Ovary (tissue), 3 donors: Measurements from ENCODE around the gene PSMD14.

Experiments
- EP300 ChIP-seq: sonication (generic); formaldehyde crosslinking; IDR thresholded peaks from one replicate; pipeline ENCODE4 v1.6.1; 2017; ENCODE audit warnings: antibody characterized with exemption
- POLR2A ChIP-seq: fragments of 450-650 bp; IDR thresholded peaks from one replicate; pipeline ENCODE4 v1.6.1; 2017; ENCODE audit warnings: antibody characterized with exemption, mild to moderate bottlenecking, moderate library complexity
- TF ChIP-seq, protein P1 (sequence below), 3 donors: fragments of 450-650 bp in 2 of 3; fragments of 200-600 bp in 1 of 3; IDR thresholded peaks; one replicate each; pipeline versions ENCODE4 v1.5.1 to v1.8.0; 2016 to 2022; ENCODE audit warnings: antibody characterized with exemption in 3 of 3, mild to moderate bottlenecking in 1 of 3
- donor health status: DM: no; HTN: no; CAD: no.

DNA sequence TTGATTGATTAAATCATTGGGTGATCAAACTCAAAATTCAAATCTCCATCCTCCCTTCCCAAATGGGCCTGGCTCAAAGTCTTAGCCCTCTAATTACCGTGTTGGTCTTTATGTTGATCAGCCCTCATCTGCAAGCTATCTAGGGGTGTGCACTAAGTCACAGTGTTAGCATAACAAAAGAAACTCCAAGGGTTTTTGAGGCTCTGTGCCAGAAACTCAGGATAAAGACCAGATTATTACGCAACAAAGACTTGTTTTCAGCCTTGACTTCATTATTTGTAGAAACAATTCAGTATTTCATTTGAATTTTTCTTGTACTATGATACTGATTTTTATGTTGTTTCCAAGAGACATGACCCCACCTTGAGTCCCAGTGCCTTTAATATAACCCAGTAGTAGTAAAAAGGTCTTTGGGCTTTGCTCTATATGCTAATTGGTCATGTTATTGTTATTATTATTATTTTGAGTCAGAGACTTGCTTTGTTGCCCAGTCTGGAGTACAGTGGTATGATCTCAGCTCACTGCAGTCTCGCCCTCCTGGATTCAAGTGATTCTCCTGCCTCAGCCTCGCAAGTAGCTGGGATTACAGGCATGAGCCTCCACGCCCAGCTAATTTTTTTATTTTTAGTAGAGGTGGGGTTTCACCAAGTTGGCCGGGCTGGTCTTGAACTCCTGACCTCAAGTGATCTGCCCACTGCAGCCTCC is 13.9 kb downstream of the PSMD14 start:
- TF ChIP-seq, protein P1, sequence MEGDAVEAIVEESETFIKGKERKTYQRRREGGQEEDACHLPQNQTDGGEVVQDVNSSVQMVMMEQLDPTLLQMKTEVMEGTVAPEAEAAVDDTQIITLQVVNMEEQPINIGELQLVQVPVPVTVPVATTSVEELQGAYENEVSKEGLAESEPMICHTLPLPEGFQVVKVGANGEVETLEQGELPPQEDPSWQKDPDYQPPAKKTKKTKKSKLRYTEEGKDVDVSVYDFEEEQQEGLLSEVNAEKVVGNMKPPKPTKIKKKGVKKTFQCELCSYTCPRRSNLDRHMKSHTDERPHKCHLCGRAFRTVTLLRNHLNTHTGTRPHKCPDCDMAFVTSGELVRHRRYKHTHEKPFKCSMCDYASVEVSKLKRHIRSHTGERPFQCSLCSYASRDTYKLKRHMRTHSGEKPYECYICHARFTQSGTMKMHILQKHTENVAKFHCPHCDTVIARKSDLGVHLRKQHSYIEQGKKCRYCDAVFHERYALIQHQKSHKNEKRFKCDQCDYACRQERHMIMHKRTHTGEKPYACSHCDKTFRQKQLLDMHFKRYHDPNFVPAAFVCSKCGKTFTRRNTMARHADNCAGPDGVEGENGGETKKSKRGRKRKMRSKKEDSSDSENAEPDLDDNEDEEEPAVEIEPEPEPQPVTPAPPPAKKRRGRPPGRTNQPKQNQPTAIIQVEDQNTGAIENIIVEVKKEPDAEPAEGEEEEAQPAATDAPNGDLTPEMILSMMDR (IDR thresholded peaks at IDR 0.05), result no peak
- no peak for TF ChIP-seq EP300
- no peak for TF ChIP-seq POLR2A
